Esophagus (tissue), 2 donors: ENCODE results near the gene CYP4F22. TPM values are rescaled to one million over a fixed set of nuclear protein-coding genes. Genes with fewer than 3 reads are reported as not detected.

Experiments used
- H3K27ac ChIP-seq, 2 donors: one replicate each; pipeline ENCODE4 v1.5.1; 2013; ENCODE audit warnings: low read depth in 2 of 2, mild to moderate bottlenecking in 2 of 2, inconsistent platforms in 1 of 2, low read length in 1 of 2, moderate library complexity in 1 of 2
- H3K27me3 ChIP-seq, 2 donors: one replicate each; pipeline ENCODE4 v1.6.1; 2013; ENCODE audit warnings: low read length in 2 of 2, control low read depth in 1 of 2, mild to moderate bottlenecking in 1 of 2; ENCODE audit not compliant: insufficient read depth in 2 of 2, control insufficient read depth in 1 of 2
- H3K36me3 ChIP-seq, 2 donors: one replicate each; pipeline ENCODE4 v1.6.1; 2013; ENCODE audit warnings: low read length in 1 of 2; ENCODE audit not compliant: control insufficient read depth in 2 of 2, insufficient read depth in 2 of 2
- H3K4me1 ChIP-seq, 2 donors: one replicate each; pipeline ENCODE4 v1.6.1; 2013; ENCODE audit warnings: low read length in 1 of 2; ENCODE audit not compliant: control insufficient read depth in 2 of 2, insufficient read depth in 2 of 2
- H3K4me3 ChIP-seq, 2 donors: one replicate each; pipeline ENCODE4 v1.5.1; 2013; ENCODE audit warnings: low read length in 2 of 2, mild to moderate bottlenecking in 2 of 2, low read depth in 1 of 2, moderate library complexity in 1 of 2
- H3K9me3 ChIP-seq, 2 donors: one replicate each; pipeline ENCODE4 v1.6.1; 2013; ENCODE audit warnings: mild to moderate bottlenecking in 2 of 2, low read depth in 1 of 2, low read length in 1 of 2, moderate library complexity in 1 of 2; ENCODE audit not compliant: control insufficient read depth in 2 of 2, insufficient read depth in 1 of 2
- WGBS, 2 donors: extraction: QIAGEN DNeasy Blood & Tissue Kit; methylation state at CpG; one replicate each; pipeline ENCODE4 v1.1.7; 2013; 5-methylcytosine and 5-hydroxymethylcytosine counted together
- polyA plus RNA-seq, 2 donors: library from polyadenylated mRNA; stranded (reverse); fragments of 200-250 nt; gene quantifications; one replicate each; pipeline ENCODE4 v1.2.3, GENCODE V29; 2013
- donor health status: healthy with polysubstance abuse.
- donor health status: Bipolar disorder and iron deficiency.

The CYP4F22 gene
- polyA plus RNA-seq, 2 donors = 4.4 to 17.3 TPM

- 94 to 96% methylated on average over 4 of the region's 4 CpGs for WGBS, 2 donors
- Histone ChIP-seq H3K27ac (no peak overlapping the region), H3K9me3 (no peaks in the 10 kb centered on the region), H3K27me3 (no peaks in the 10 kb centered on the region), H3K36me3 (no peaks in the 10 kb centered on the region), H3K4me3 (no peak overlapping the region), H3K4me1 (no peaks in the 10 kb centered on the region)
Measured at GRCh38 chr19:15487038-15487437, 21.3 kb upstream of the CYP4F22 start.

- Histone ChIP-seq H3K9me3 (no peaks in the 10 kb centered on the region), H3K27ac (no peak overlapping the region), H3K36me3 (no peaks in the 10 kb centered on the region), H3K4me3 (no peak overlapping the region), H3K27me3 (no peaks in the 10 kb centered on the region), H3K4me1 (no peaks in the 10 kb centered on the region)
- 68 to 71% methylated on average over 13 of the region's 13 CpGs for WGBS, 2 donors
Measured at GRCh38 chr19:15488489-15489226, 19.7 kb upstream of the CYP4F22 start.

- no peaks in the 10 kb centered on the region for H3K9me3 ChIP-seq
- H3K27ac ChIP-seq = no peak overlapping the region
- 88 to 90% methylated on average over 1 of the region's 1 CpG for WGBS, 2 donors
- H3K4me3 ChIP-seq = no peak overlapping the region
- H3K36me3 ChIP-seq = no peaks in the 10 kb centered on the region
- H3K4me1 ChIP-seq = no peaks in the 10 kb centered on the region
- H3K27me3 ChIP-seq = no peaks in the 10 kb centered on the region
Measured at GRCh38 chr19:15495151-15495550, 13.2 kb upstream of the CYP4F22 start.

- H3K4me3 ChIP-seq = no peak overlapping the region
- no peaks in the 10 kb centered on the region for H3K4me1 ChIP-seq
- H3K36me3 ChIP-seq = no peaks in the 10 kb centered on the region
- no peaks in the 10 kb centered on the region for H3K9me3 ChIP-seq
- no peak overlapping the region for H3K27ac ChIP-seq
- WGBS, 2 donors = 69 to 74% methylated on average over 10 of the region's 10 CpGs
- no peaks in the 10 kb centered on the region for H3K27me3 ChIP-seq
Measured at GRCh38 chr19:15498156-15498858, 10.0 kb upstream of the CYP4F22 start.

- H3K27ac ChIP-seq = no peak overlapping the region
- no peaks in the 10 kb centered on the region for H3K36me3 ChIP-seq
- H3K4me3 ChIP-seq = no peak overlapping the region
- H3K4me1 ChIP-seq = no peaks in the 10 kb centered on the region
- WGBS, 2 donors = 56 to 62% methylated on average over 6 of the region's 6 CpGs
- no peaks in the 10 kb centered on the region for H3K27me3 ChIP-seq
- H3K9me3 ChIP-seq = no peaks in the 10 kb centered on the region
Measured at GRCh38 chr19:15498910-15499309, 9.4 kb upstream of the CYP4F22 start.

- Histone ChIP-seq H3K4me3 (no peak overlapping the region), H3K4me1 (no peaks in the 10 kb centered on the region), H3K36me3 (no peaks in the 10 kb centered on the region), H3K27me3 (no peaks in the 10 kb centered on the region), H3K9me3 (peaks cover 0 to 3% of the 10 kb centered on the region in 2 donors), H3K27ac (no peak overlapping the region)
- 49 to 53% methylated on average over 1 of the region's 1 CpG for WGBS, 2 donors
Measured at GRCh38 chr19:15501596-15501995, 6.7 kb upstream of the CYP4F22 start.

- 33 to 65% methylated on average over 1 of the region's 1 CpG for WGBS, 2 donors
- no peaks in the 10 kb centered on the region for H3K4me1 ChIP-seq
- no peaks in the 10 kb centered on the region for H3K27me3 ChIP-seq
- H3K36me3 ChIP-seq = no peaks in the 10 kb centered on the region
- no peak overlapping the region for H3K4me3 ChIP-seq
- H3K27ac ChIP-seq = no peak overlapping the region
- peaks cover 0 to 3% of the 10 kb centered on the region in 2 donors for H3K9me3 ChIP-seq
Measured at GRCh38 chr19:15502264-15502663, 6.1 kb upstream of the CYP4F22 start.

GRCh38 chr19:15506074-15506571, 2.2 kb upstream of the CYP4F22 start:
- peaks cover 0 to 4% of the 10 kb centered on the region in 2 donors for H3K4me1 ChIP-seq
- H3K9me3 ChIP-seq = peaks cover 0 to 3% of the 10 kb centered on the region in 2 donors
- H3K4me3 ChIP-seq = no peak overlapping the region
- H3K36me3 ChIP-seq = no peaks in the 10 kb centered on the region
- peaks cover 0 to 5% of the 10 kb centered on the region in 2 donors for H3K27me3 ChIP-seq
- WGBS, 2 donors = 56 to 64% methylated on average over 5 of the region's 5 CpGs
- H3K27ac ChIP-seq = no peak overlapping the region

GRCh38 chr19:15507068-15508034, 974 bp upstream of the CYP4F22 start:
- Histone ChIP-seq H3K27me3 (peaks cover 0 to 5% of the 10 kb centered on the region in 2 donors), H3K36me3 (no peaks in the 10 kb centered on the region), H3K4me3 (no peak overlapping the region), H3K4me1 (peaks cover 0 to 4% of the 10 kb centered on the region in 2 donors), H3K9me3 (peaks cover 0 to 3% of the 10 kb centered on the region in 2 donors), H3K27ac (no peak overlapping the region)
- 63 to 70% methylated on average over 14 of the region's 14 CpGs for WGBS, 2 donors
